Neural cell (in vitro differentiated cells): ENCODE measurements around the gene VPS13D.

Source experiments
- CTCF ChIP-seq: fragments of 450-650 bp; IDR thresholded peaks from 2 replicates; pipeline ENCODE4 v1.5.1; 2014; ENCODE audit warnings: antibody characterized with exemption, mild to moderate bottlenecking, moderate library complexity; ENCODE audit not compliant: poor library complexity, severe bottlenecking
- EP300 ChIP-seq: fragments of 450-650 bp; conservative IDR thresholded peaks from 2 replicates; pipeline ENCODE4 v1.6.1; 2014; ENCODE audit warnings: antibody characterized with exemption, mild to moderate bottlenecking, moderate library complexity; ENCODE audit not compliant: poor library complexity, severe bottlenecking
- EZH2 ChIP-seq: fragments of 200-600, 300-800 bp; shearing (Covaris generic), sonication (generic); IDR thresholded peaks from 2 replicates; pipeline ENCODE4 v1.6.1; 2014; ENCODE audit warnings: antibody characterized with exemption, low read length, borderline replicate concordance, mild to moderate bottlenecking; ENCODE audit not compliant: insufficient read depth, poor library complexity, severe bottlenecking
- POLR2AphosphoS5 ChIP-seq: IDR thresholded peaks from 2 replicates; pipeline ENCODE4 v1.6.1; 2012
- RAD21 ChIP-seq: fragments of 450-650 bp; conservative IDR thresholded peaks from 2 replicates; pipeline ENCODE4 v1.6.1; 2014; ENCODE audit warnings: antibody characterized with exemption, mild to moderate bottlenecking, moderate library complexity
- SMC3 ChIP-seq: fragments of 450-650 bp; conservative IDR thresholded peaks from 2 replicates; pipeline ENCODE4 v1.6.1; 2014; ENCODE audit warnings: antibody characterized with exemption, mild to moderate bottlenecking, moderate library complexity; ENCODE audit not compliant: poor library complexity
- TAF1 ChIP-seq: IDR thresholded peaks from 2 replicates; pipeline ENCODE4 v1.6.1; 2012; ENCODE audit warnings: low read depth

GRCh38 chr1:12501661-12502060, 271.8 kb downstream of the VPS13D start:
- TF ChIP-seq CTCF (no peak), POLR2AphosphoS5 (no peak), TAF1 (no peak), SMC3 (no peak), EP300 (no peak), RAD21 (no peak), EZH2 (no peak)
